ENCODE results near the gene C2orf49.
"Not testable (repeated sequence)": the region's sequence is repeated elsewhere in the genome, so short reads cannot be mapped to it uniquely, and the experiment has no call there.

C2orf49 gene

DNA sequence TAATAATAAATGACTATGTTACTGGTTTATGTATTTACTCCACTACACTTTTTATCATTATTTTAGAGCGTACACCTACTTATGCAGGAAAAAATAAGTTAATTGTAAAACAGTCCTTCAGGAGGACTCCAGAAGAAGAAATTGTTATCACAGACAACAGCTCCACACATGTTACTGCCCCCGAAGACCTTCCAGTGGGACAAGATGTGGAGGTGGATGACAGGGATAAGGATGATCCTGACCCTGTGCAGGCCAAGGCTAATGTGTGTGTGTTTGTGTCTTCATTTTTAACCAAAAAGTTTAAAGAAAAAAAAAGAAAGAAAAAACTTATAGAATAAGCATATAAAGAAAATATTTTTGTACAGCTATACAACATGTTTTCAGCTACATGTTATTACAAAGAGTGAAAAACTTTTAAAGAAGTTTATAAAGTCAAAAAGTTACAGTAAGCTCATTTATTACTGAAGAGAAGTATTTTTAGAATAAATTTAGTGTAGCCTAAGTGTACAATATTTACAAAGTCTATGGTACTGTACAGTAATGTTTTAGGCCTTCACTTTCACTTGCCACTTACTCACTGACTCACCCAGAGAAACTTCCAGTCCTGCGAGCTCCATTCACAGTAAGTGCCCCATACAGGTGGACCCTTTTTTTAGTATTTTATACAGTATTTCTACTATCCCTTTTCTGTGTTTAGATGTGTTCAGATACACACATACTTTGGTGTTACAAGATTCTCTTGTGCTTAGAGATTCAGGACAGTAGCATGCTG is 15.3 kb upstream of the C2orf49 start:
- DNase-seq (ENCODE audit: low spot score) = no peak

GRCh38 chr2:105323111-105323510 is 14.2 kb upstream of the C2orf49 start:
- DNase-seq (ENCODE audit: low spot score) = no peak

DNA sequence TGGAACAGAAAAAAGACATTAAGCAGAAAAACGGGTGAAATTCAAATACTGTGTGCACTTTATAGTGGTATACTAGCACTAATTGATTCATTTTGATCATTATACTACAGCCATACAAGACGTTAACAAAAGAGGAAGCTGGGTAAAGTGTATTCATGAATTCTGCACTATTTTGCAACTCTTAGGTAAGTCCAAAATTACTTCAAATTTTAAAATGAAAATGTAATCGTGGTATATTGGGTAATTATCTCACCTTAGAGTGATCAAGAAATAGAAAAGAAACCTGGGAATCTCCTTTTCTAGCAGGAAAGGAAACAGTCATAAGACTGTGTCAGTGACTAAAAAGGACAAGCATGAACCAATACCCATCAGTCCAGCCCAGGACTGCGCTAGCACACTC is 13.2 kb upstream of the C2orf49 start:
- DNase-seq (ENCODE audit: low spot score) = no peak

DNA sequence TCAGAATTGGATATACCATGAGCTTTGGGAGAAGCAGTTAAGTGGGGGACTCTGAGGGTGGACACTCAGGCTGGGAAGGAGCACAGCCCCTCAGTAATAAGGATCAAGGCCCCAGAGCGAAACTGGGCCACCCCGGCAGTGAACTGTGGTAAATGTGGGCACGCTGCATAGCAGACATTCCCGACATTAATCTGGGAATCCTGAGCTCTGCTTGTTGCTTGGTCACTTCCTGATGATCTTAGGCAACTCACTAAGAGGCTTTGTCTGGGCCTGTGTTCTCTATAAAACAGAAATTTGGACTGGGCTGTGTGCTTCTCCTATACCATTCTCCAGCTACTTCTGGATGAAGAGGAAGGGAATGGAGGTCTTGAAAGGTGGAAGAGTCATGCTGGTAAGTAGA is 12.6 kb upstream of the C2orf49 start:
- no peak for DNase-seq (ENCODE audit: low spot score)

DNA sequence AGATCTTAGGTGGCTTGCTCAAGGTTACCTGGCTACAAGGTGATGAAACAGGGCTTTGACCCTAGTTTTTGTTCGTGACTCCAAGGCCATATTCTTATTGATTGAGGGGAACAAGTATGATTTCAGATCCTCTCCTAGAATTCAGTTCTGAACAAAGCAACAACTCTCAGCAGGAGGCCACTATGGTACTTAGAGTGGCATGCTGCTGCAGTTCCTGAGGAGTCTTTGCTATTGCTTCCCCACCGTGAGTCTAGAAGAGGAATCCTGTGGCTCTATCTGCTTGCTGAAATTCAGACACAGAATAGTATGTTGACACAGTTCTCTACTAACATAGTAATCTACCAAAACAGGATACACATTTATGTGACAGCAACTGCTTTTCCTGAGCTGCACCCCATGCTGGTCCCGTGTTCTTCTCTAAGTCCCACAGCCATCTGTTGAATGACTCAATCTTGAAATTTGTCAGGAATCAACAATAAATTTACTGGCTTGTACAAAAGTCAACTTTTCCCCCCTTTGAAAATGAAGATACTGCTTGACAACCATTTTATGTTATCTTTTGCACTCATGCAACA is 11.9 kb upstream of the C2orf49 start:
- no peak for DNase-seq (ENCODE audit: low spot score)

GRCh38 chr2:105327271-105327670 is 10.1 kb upstream of the C2orf49 start:
- DNase-seq (ENCODE audit: low spot score) = not testable (repeated sequence)

- no peak for DNase-seq (ENCODE audit: low spot score)
These were observed 9.7 kb upstream of the C2orf49 start for GRCh38 chr2:105327690-105328089.

DNA sequence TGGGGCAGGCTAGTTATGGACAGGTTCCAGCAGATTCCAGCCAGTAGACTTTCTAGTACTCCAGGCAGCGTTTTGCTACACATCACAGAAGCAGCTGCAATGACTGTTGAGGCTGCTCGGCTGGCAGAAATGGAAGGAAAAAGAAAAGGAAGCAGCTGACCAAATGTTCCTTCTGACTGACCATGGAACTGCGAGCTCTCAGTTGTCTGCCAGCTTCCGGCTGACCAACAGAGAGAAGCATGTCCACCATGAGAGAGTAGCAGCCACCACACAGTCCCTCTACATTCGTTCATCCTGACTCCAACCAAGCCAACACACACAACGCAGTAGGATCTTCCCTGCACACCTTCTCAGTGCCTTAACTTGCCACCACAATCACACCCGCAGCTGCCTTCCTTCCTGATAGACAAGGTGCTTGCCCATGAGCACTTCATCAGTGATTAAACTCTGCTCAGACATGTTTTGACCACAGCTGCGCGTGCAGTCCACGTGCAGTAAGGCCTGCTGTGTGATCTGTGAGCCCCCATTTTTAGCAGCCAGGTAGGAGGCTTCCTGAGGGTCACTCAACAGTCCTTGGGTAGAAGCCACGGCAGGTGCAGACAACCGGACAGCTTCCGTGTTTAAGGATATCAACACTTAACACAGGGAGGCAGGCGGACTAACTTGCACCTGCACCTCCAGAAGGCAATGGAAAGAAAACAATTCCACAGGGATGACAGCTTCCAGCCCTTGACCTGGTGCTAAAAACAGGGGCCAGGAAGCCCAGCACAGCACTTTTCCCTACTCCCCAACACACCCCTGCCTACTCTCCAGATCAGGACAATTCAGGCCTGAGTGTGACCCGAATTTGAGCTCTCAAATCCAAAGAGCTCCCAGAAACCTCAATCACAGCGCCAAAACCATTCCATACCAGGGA is 8.8 kb upstream of the C2orf49 start:
- DNase-seq (ENCODE audit: low spot score) = peak; percentile 26

- no peak for DNase-seq (ENCODE audit: low spot score)
These were observed 8.2 kb upstream of the C2orf49 start for GRCh38 chr2:105329197-105329554.

GRCh38 chr2:105329561-105330495 is 7.5 kb upstream of the C2orf49 start, which contains the start of gene TGFBRAP1:
TSS of gene TGFBRAP1 (minus strand) at chr2:105329735. CDS start at chr2:105308301, 21,434 bp downstream.
- DNase-seq (ENCODE audit: low spot score) = peak; percentile 89

GRCh38 chr2:105330681-105331375 is 6.5 kb upstream of the C2orf49 start:
- DNase-seq (ENCODE audit: low spot score) = no peak

DNA sequence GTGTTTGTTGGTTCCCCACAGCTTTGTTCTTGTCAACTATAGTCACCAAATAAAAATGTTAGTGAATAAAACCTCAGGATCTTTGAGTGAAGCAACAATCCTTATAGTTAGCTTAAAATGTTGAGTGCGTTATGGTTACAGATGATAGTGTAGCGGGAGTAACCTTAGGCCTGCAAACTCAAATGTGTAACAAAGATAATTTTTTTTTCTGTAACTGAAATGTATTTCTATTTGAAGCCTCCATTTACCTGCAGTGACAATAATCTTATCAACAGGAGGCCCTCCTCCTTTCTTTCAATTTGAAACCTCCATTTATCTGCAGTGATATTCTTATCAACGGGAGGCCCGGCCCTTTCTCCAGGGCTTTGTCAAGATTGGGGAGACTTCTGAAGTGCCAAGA is 3.1 kb upstream of the C2orf49 start:
- no peak for DNase-seq (ENCODE audit: low spot score)

DNA sequence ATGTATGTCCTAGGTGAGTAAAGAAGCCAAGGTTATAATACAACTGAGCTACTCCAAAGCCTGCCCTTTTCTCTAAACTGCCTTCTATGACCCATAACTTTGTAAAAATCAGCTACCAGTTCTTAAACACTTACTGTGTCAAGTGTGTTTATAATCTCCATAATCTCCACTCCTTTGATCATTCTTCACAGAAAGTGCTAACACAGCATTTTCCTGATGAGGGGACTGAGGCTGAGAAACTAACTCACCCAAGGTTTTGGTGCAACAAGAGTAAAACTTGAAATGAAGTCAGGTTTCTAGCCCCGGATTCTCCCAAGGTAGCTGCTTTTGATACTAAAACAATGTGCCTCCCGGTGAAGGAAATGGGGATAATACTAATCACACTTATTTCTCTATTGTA is 1.9 kb upstream of the C2orf49 start:
- no peak for DNase-seq (ENCODE audit: low spot score)

- no peak for DNase-seq (ENCODE audit: low spot score)
These were observed 586 bp upstream of the C2orf49 start for GRCh38 chr2:105336786-105337121.

GRCh38 chr2:105338020-105338385 is 663 bp downstream of the C2orf49 start:
- no peak for DNase-seq (ENCODE audit: low spot score)

GRCh38 chr2:105339414-105339813 is 2.1 kb downstream of the C2orf49 start:
- no peak for DNase-seq (ENCODE audit: low spot score)

GRCh38 chr2:105344704-105345345 is 7.5 kb downstream of the C2orf49 start:
- DNase-seq (ENCODE audit: low spot score) = no peak

DNA sequence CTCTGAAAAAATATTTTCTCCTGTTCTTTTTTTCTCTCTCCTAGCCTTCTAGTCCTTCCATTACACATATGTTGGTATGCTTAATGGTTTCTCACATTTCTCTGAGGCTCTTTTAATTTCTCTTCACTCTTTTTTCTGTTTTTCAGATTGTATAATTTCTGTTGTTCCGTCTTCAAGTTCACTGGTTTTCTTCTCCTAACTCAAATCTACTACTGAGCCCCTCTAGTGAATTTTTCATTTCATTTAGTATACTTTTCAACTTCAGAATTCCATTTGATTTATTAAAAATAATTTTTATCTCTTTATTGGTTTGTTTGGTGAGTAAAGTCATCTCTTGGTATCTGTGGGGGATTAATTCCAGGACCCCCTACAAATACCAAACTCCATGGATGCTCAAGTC is 19.8 kb downstream of the C2orf49 start:
- no peak for DNase-seq (ENCODE audit: low spot score)

DNA sequence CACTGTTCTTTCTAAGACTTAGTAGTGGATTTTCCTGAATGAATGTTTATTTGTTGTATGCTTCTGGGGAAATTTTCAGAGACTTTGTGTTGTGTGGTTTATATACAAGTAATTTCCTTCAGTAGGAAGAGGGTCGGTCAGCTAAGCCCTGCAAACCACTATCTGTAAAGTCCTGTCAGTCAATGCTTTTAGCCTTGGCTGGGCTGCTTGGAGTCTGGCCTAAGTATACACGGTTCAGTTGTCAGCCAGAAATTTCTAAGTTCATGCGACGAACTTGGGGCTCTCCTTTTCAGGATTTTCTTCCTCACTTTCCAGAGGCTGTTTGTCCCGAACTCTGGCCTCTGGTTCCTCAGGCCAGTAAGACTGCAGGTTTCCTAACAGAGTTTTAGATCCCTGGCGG is 21.3 kb downstream of the C2orf49 start:
- DNase-seq (ENCODE audit: low spot score) = no peak

GRCh38 chr2:105361102-105361889 is 24.0 kb downstream of the C2orf49 start:
- no peak for DNase-seq (ENCODE audit: low spot score)
